WERI-Rb-1 (cell line): ENCODE measurements around the gene DRICH1.
"Not testable (repeated sequence)": the region's sequence is repeated elsewhere in the genome, so short reads cannot be mapped to it uniquely, and the experiment has no call there.

Experiments used
- DNase-seq: peaks from one replicate; pipeline ENCODE4 v3.0.0-alpha.2; 2020
- H3K27ac ChIP-seq: fragments of 250-450 bp; sonication (Bioruptor Pico); 2 replicates; pipeline ENCODE4 v1.5.1; 2020; ENCODE audit warnings: mild to moderate bottlenecking, moderate library complexity
- H3K27me3 ChIP-seq: fragments of 250-450 bp; sonication (Bioruptor Pico); 2 replicates; pipeline ENCODE4 v1.5.1; 2021; ENCODE audit warnings: mild to moderate bottlenecking, low read depth, moderate library complexity; ENCODE audit not compliant: insufficient read depth, severe bottlenecking
- H3K36me3 ChIP-seq: fragments of 250-450 bp; sonication (Bioruptor Pico); 2 replicates; pipeline ENCODE4 v1.5.1; 2020; ENCODE audit warnings: mild to moderate bottlenecking, moderate library complexity
- H3K4me3 ChIP-seq: 2 replicates; pipeline ENCODE4 v1.5.1; 2011; ENCODE audit warnings: low read depth, mild to moderate bottlenecking, control low read depth, low read length
- H3K9me3 ChIP-seq: fragments of 250-450 bp; sonication (Bioruptor Pico); 2 replicates; pipeline ENCODE4 v1.5.1; 2021; ENCODE audit warnings: mild to moderate bottlenecking, moderate library complexity; ENCODE audit not compliant: severe bottlenecking
- TF ChIP-seq, protein P1 (sequence below): IDR thresholded peaks from 2 replicates; pipeline ENCODE4 v1.5.1; 2011; ENCODE audit warnings: low read depth, mild to moderate bottlenecking, control low read depth, inconsistent platforms, low read length

DRICH1 gene

DNA sequence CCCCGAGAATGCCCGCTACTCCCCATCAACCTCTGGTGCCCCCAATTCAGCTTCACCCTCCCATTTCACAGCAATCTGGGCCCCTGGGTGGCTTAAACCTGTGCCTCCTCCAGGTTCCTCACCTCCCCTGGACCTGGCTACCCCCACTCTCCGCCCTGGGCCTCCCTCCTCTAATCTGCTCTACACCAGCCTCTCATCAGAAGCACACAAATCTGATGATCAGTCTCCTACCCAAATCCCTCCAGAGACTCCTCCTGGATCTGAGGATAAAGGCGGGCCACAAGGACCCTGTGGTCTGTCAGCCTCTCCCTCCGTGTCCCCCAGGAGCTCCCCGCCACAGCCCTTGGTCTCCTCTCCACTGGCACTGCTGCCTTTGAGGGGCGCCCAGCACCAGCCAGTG is 28.9 kb downstream of the DRICH1 start:
- Histone ChIP-seq H3K27ac (peak overlapping the region; percentile 50), H3K9me3 (no peaks in the 10 kb centered on the region), H3K4me3 (no peak overlapping the region), H3K36me3 (no peaks in the 10 kb centered on the region), H3K27me3 (no peaks in the 10 kb centered on the region)
- TF ChIP-seq, protein P1, sequence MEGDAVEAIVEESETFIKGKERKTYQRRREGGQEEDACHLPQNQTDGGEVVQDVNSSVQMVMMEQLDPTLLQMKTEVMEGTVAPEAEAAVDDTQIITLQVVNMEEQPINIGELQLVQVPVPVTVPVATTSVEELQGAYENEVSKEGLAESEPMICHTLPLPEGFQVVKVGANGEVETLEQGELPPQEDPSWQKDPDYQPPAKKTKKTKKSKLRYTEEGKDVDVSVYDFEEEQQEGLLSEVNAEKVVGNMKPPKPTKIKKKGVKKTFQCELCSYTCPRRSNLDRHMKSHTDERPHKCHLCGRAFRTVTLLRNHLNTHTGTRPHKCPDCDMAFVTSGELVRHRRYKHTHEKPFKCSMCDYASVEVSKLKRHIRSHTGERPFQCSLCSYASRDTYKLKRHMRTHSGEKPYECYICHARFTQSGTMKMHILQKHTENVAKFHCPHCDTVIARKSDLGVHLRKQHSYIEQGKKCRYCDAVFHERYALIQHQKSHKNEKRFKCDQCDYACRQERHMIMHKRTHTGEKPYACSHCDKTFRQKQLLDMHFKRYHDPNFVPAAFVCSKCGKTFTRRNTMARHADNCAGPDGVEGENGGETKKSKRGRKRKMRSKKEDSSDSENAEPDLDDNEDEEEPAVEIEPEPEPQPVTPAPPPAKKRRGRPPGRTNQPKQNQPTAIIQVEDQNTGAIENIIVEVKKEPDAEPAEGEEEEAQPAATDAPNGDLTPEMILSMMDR: no peak
- DNase-seq: peak; percentile 75

DNA sequence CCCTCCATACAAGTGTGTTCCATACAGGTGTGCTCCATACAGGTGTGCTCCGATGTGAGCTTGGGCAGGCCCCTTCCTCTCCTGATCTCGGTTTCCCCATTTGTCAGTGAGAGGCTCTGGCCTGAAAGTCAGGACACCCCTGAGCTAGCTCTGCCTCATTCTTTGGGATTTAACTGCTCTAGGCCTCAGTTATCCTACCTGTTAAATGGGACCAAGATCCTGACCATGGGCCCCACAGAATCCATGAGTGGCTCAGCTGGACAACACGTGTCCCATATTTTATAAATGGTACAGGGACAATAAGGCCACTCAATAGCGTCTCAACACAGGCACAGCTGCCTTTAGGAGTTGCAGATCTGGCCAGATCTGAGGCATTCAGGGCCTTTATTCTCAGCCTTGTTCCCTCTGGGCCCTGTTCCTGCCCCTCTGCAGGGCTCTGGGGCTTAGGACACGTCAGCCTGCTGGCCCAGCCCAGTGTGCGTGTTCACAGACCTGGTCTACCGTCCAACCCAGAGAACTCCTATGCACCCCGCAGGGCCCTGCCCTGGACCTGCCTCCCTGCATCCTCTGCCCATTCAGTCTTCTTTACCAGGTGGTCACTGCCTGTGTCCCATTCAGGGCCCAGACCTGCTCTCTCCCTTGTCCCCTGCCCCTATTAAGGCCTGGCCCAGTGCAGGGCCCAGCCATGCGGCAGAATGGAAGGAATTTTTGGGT is 33.2 kb downstream of the DRICH1 start:
- no peaks in the 10 kb centered on the region for H3K9me3 ChIP-seq
- no peaks in the 10 kb centered on the region for H3K36me3 ChIP-seq
- no peak overlapping the region for H3K4me3 ChIP-seq
- DNase-seq: no peak
- TF ChIP-seq, protein P1: no peak
- H3K27me3 ChIP-seq: no peaks in the 10 kb centered on the region
- no peak overlapping the region for H3K27ac ChIP-seq

DNA sequence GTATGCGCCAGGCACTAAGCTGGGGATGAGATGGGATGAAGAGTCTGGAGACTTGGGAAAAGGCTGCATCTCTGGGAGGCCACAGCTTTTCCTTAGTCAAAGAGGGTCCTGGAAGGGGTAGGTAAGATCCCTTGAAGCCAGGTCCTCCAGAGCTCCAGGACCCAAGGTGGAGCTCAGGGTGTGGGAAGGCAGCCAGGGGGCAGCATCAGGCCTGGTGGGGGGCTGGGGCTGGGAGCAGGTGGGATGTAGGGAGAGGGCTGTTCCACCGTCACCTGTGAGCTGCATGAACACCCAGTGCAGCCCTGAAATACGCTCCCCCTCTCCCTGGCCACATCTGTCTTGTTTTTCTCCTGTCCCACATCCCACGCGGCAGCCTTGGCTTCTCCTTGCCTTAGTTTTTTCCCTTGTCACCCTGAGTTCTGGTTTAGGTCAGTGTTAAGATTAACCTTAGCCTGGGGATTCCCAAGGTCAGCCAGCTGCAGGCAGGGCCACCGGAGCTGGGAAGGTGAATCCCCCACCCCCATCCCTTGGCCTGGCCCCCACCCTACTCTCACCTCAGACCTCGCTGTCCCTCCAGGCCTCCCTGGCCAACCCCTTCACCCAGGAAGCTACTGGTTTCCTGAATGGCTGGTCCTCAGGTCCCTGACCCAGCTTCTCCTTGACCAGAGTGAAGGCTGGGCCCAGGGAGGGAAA is 34.4 kb downstream of the DRICH1 start:
- H3K27ac ChIP-seq, H3K36me3 ChIP-seq, H3K4me3 ChIP-seq, H3K9me3 ChIP-seq, DNase-seq, H3K27me3 ChIP-seq: not testable (repeated sequence)

DNA sequence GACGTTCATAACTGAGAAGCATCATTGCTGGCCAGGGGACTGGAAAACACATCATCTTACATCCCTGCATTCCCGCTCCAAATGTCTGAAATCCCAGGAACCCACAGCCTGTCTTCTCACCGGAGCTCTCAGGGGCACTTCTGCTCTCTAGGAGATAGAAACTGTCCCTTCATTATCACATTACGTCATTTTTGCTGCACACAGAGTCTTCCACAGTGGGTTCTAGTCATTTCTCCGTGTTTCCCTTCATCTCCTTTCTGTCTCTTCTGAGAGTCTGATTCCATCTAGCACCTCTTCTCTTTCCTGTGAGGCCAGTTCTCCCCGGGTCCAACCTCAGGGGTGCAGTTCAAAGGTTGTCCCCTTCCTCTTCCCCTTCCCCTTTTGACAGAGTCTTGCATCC is 36.2 kb downstream of the DRICH1 start:
- not testable (repeated sequence) for H3K27me3 ChIP-seq, H3K36me3 ChIP-seq, H3K9me3 ChIP-seq, DNase-seq, H3K4me3 ChIP-seq, H3K27ac ChIP-seq

DNA sequence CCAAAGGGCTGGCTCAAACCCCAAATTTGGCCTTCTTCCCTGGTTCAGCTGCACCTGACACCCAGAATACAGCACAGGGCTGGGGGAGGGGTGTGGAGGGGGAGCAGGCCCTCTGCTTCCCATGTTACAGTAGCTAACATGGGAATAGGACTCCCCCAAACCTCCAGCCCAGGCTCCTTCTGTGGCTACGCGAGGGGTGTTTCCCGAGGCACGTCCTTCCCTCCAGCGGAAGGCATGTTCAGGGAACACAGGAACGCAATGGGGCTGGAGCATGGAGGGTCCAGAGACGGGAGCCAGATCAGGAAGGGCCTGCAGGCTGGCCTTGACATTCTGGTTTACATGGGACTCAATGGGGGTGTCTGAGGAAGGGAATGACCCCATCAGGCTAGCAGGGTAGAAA is 40.3 kb downstream of the DRICH1 start:
- TF ChIP-seq, protein P1: no peak
- Histone ChIP-seq H3K9me3 (no peaks in the 10 kb centered on the region), H3K27ac (no peak overlapping the region), H3K36me3 (no peaks in the 10 kb centered on the region), H3K27me3 (no peaks in the 10 kb centered on the region), H3K4me3 (no peak overlapping the region)
- DNase-seq: no peak

DNA sequence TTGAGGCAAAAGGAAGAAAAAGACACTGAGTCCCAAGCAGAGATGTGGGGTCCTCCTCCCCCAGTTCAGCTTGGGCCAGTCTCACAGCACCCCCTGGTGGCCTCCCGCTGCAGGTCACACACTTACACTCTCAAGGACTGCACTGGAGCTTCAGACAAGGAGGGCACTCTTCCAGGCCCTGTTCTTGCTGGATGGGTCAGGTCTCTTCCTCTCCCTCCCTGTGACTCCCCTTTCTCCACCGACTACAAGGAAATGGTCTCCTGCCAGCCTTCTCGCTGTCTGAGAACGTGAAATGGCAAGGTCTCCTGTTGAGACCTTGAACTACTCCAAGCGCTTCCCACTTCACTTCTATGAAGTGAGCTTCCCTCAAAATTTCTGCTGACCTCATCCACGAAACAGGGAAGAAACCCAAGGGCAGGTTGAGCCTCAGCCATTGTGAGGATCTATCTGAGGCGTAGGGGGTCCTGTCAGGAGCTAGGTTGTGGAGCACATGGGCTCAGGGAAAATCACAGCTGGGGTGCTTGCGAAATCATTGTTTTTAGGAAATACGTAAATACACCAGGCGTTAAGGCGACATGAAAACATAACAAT is 40.8 kb downstream of the DRICH1 start:
- Histone ChIP-seq H3K27ac (no peak overlapping the region), H3K27me3 (no peaks in the 10 kb centered on the region), H3K9me3 (no peaks in the 10 kb centered on the region), H3K36me3 (no peaks in the 10 kb centered on the region), H3K4me3 (no peak overlapping the region)
- peak; percentile 80 for DNase-seq
- TF ChIP-seq, protein P1: peak; percentile 98
